ENCODE results near the gene OLFML2B. TPM values are rescaled to one million over a fixed set of nuclear protein-coding genes. Genes with fewer than 3 reads are reported as not detected.

Gene OLFML2B
- total and polyA plus RNA-seq, 2 of the 4 experiments (the other 2 are of a cell fraction), result 0.36 to 0.74 TPM

DNA sequence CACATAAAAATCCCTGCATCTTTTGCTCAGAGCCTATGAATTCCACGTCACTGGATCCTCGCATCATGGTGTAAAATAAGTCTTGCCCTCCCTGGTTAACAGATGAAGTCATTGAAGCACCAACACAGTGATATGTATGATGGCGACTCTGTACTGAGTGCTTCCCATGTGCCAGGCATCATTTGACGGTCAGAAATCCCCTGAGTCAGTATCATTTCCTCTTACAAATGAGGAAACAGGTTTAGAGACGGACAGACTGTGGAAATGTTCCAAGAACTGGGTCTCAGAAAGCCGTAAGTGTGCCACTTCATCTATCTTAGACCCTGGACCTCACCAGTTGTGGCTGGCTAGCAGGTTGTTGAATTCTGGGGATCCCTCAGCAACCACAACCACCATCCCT, 5.1 kb upstream of the OLFML2B start:
- TF ChIP-seq FOS (IDR thresholded peaks at IDR 0.05; ENCODE audit: low read depth, low read length) (no peak), MAZ (IDR thresholded peaks at IDR 0.05; ENCODE audit: borderline replicate concordance, low read depth, low read length) (no peak), POLR2A (IDR thresholded peaks at IDR 0.05; ENCODE audit: low read depth, low read length) (no peak), SMC3 (IDR thresholded peaks at IDR 0.05; ENCODE audit: low read depth, low read length) (no peak), ELK1 (IDR thresholded peaks at IDR 0.05; ENCODE audit: borderline replicate concordance, low read depth, low read length) (no peak), BHLHE40 (IDR thresholded peaks at IDR 0.05; ENCODE audit: low read depth, low read length) (no peak), RCOR1 (IDR thresholded peaks at IDR 0.05; ENCODE audit: insufficient replicate concordance, low read length) (no peak), MAFK (IDR thresholded peaks at IDR 0.05; ENCODE audit: low read depth, low read length) (no peak), MXI1 (IDR thresholded peaks at IDR 0.05; ENCODE audit: borderline replicate concordance, low read depth, low read length) (no peak), CHD1 (IDR thresholded peaks at IDR 0.05; ENCODE audit: low read depth, low read length) (no peak), CEBPB (IDR thresholded peaks at IDR 0.05; ENCODE audit: low read depth, low read length) (no peak), RAD21 (IDR thresholded peaks at IDR 0.05; ENCODE audit: low read length) (no peak), NFE2L2 (IDR thresholded peaks at IDR 0.05; ENCODE audit: low read depth, low read length) (no peak), RFX5 (IDR thresholded peaks at IDR 0.05; ENCODE audit: low read depth, low read length) (no peak)
- TF ChIP-seq, protein P1, sequence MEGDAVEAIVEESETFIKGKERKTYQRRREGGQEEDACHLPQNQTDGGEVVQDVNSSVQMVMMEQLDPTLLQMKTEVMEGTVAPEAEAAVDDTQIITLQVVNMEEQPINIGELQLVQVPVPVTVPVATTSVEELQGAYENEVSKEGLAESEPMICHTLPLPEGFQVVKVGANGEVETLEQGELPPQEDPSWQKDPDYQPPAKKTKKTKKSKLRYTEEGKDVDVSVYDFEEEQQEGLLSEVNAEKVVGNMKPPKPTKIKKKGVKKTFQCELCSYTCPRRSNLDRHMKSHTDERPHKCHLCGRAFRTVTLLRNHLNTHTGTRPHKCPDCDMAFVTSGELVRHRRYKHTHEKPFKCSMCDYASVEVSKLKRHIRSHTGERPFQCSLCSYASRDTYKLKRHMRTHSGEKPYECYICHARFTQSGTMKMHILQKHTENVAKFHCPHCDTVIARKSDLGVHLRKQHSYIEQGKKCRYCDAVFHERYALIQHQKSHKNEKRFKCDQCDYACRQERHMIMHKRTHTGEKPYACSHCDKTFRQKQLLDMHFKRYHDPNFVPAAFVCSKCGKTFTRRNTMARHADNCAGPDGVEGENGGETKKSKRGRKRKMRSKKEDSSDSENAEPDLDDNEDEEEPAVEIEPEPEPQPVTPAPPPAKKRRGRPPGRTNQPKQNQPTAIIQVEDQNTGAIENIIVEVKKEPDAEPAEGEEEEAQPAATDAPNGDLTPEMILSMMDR (conservative IDR thresholded peaks at IDR 0.05; ENCODE audit: low read depth, low read length), result no peak
- TF ChIP-seq, protein P2, sequence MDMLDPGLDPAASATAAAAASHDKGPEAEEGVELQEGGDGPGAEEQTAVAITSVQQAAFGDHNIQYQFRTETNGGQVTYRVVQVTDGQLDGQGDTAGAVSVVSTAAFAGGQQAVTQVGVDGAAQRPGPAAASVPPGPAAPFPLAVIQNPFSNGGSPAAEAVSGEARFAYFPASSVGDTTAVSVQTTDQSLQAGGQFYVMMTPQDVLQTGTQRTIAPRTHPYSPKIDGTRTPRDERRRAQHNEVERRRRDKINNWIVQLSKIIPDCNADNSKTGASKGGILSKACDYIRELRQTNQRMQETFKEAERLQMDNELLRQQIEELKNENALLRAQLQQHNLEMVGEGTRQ (IDR thresholded peaks at IDR 0.05; ENCODE audit: low read depth, low read length), result no peak
- H3K14ac ChIP-seq (replicated peaks; ENCODE audit: low read depth, low read length), result no peak overlapping the region
- intact Hi-C loops (cut with micrococcal nuclease) (no loop called here), dilution Hi-C loops (cut with HindIII; ENCODE audit: low sequenced_read_pairs, unreplicated experiment) (no loop called here), in situ Hi-C loops (cut with MboI; ENCODE audit: low sequenced_read_pairs) (no loop called here)
- no peak for ATAC-seq (ENCODE audit: low read depth)
- H4K5ac ChIP-seq (ENCODE audit: low read depth, low read length), result no peak overlapping the region
- no peak overlapping the region for H2BK15ac ChIP-seq (ENCODE audit: low read depth, low read length)
- no peak for DNase-seq
- no peak overlapping the region for H3K56ac ChIP-seq (ENCODE audit: extremely low read depth, insufficient read depth, low read length)
- ChIA-PET POLR2A (ENCODE audit: unreplicated experiment) (interaction anchor here (0.6 kb wide), 1 partner anchor 474 kb away, joined by 3 read pairs; no protein-coding TSS in a partner anchor), CTCF (interaction anchor here (0.9 kb wide), 1 partner anchor 8 kb away, joined by 6 read pairs; no protein-coding TSS in a partner anchor)
- H3K4me2 ChIP-seq (ENCODE audit: low read depth, low read length), result no peak overlapping the region
- H2BK5ac ChIP-seq (ENCODE audit: low read depth, low read length, poor library complexity, severe bottlenecking), result no peak overlapping the region
- BruUV-seq (replicated peaks), result no TSS peak
- H3K4ac ChIP-seq (ENCODE audit: low read depth, low read length), result no peak overlapping the region
- H3K27me3 ChIP-seq (ENCODE audit: control insufficient read depth, insufficient read depth, low read length), result peaks cover 19% of the 10 kb centered on the region
- H3K9me3 ChIP-seq (ENCODE audit: control insufficient read depth, insufficient read depth, low read length), result 0 out of 2 replicates have a peak, but pooled peaks cover 2% of the 10 kb centered on the region
- no peaks in the 10 kb centered on the region for H3K4me1 ChIP-seq (ENCODE audit: control insufficient read depth, insufficient read depth, low read length)
- H2AK5ac ChIP-seq (ENCODE audit: low read depth, low read length), result no peak overlapping the region
- H3K18ac ChIP-seq (ENCODE audit: low read depth, low read length), result no peak overlapping the region
- H4K8ac ChIP-seq (ENCODE audit: low read depth in 2 of 2, low read length in 2 of 2), result no peak overlapping the region
- no peak overlapping the region for H3K23ac ChIP-seq (ENCODE audit: low read depth, low read length)
- no peak overlapping the region for H2AFZ ChIP-seq (replicated peaks; ENCODE audit: low read length, poor library complexity)
- no peak overlapping the region for H2BK120ac ChIP-seq (ENCODE audit: low read depth, low read length)
- no peak overlapping the region for H3K4me3 ChIP-seq (ENCODE audit: insufficient read depth, low read depth, low read length)
- H2BK20ac ChIP-seq (ENCODE audit: low read depth, low read length), result no peak overlapping the region
- no peak overlapping the region for H4K91ac ChIP-seq (ENCODE audit: insufficient read depth, low read depth, low read length)
- WGBS, 2 experiments (ENCODE audit: extremely low coverage in 2 of 2, insufficient read length in 1 of 2), result 100% methylated on average over 1 of the region's 6 CpGs; no CpG with 5 or more reads in 1 of the 2 experiments
- H3K9ac ChIP-seq (ENCODE audit: low read depth, low read length), result no peak overlapping the region
- H3K36me3 ChIP-seq (ENCODE audit: control insufficient read depth, insufficient read depth, low read length), result no peaks in the 10 kb centered on the region
- no peak overlapping the region for H3K27ac ChIP-seq (ENCODE audit: insufficient read depth, low read length)
- no peaks in the 10 kb centered on the region for H3K79me1 ChIP-seq (ENCODE audit: low read depth in 1 of 2, low read length in 2 of 2)
- no peaks in the 10 kb centered on the region for H3K9me1 ChIP-seq (ENCODE audit: insufficient read depth, low read length)
- no peaks in the 10 kb centered on the region for H4K20me1 ChIP-seq (ENCODE audit: insufficient read depth, low read length)
- H2AK9ac ChIP-seq (replicated peaks; ENCODE audit: low read depth, low read length, poor library complexity), result no peak overlapping the region

All from IMR-90 (cell line).